Ectodermal cell (in vitro differentiated cells): ENCODE measurements around the gene PHLPP1.

Experiments
- H3K27ac ChIP-seq: 2 replicates; pipeline ENCODE4 v1.7.0; 2013; ENCODE audit warnings: mild to moderate bottlenecking, low read depth, low read length; ENCODE audit not compliant: insufficient read depth, poor library complexity, severe bottlenecking
- H3K27me3 ChIP-seq: 2 replicates; pipeline ENCODE4 v1.7.0; 2013; ENCODE audit warnings: mild to moderate bottlenecking, low read length; ENCODE audit not compliant: insufficient read depth, control insufficient read depth, poor library complexity, severe bottlenecking
- H3K36me3 ChIP-seq: one replicate; pipeline ENCODE4 v1.7.0; 2013; ENCODE audit warnings: low read length; ENCODE audit not compliant: control insufficient read depth, insufficient read depth
- H3K4me1 ChIP-seq: one replicate; pipeline ENCODE4 v1.7.0; 2013; ENCODE audit warnings: low read length; ENCODE audit not compliant: control insufficient read depth, insufficient read depth
- H3K4me3 ChIP-seq: 2 replicates; pipeline ENCODE4 v1.7.0; 2013; ENCODE audit warnings: low read depth, low read length, control low read depth; ENCODE audit not compliant: insufficient read depth
- H3K9me3 ChIP-seq: 2 replicates; pipeline ENCODE4 v1.7.0; 2013; ENCODE audit warnings: mild to moderate bottlenecking, low read length, moderate library complexity; ENCODE audit not compliant: control insufficient read depth
- WGBS, 2 experiments: methylation state at CpG; one replicate each; pipeline ENCODE4 v1.1.7; 2013; ENCODE audit warnings: missing lambda C conversion rate in 2 of 2; 5-methylcytosine and 5-hydroxymethylcytosine counted together

The PHLPP1 gene

GRCh38 chr18:62973689-62974088 is 258.3 kb downstream of the PHLPP1 start:
- H3K36me3 ChIP-seq = peaks cover 16% of the 10 kb centered on the region
- WGBS, 2 experiments = 93% methylated on average over 1 of the region's 1 CpG

GRCh38 chr18:62974388-62974787 is 259.0 kb downstream of the PHLPP1 start:
- Histone ChIP-seq H3K9me3 (no peaks in the 10 kb centered on the region), H3K4me1 (no peaks in the 10 kb centered on the region), H3K27ac (no peak overlapping the region), H3K4me3 (no peak overlapping the region), H3K36me3 (peaks cover 20% of the 10 kb centered on the region), H3K27me3 (no peaks in the 10 kb centered on the region)
- WGBS, 2 experiments = 60 to 63% methylated on average over 3 of the region's 3 CpGs

More at GRCh38 chr18:62973689-62974088, 258.3 kb downstream of the PHLPP1 start:
- no peaks in the 10 kb centered on the region for H3K4me1 ChIP-seq
- no peak overlapping the region for H3K4me3 ChIP-seq
- H3K9me3 ChIP-seq = no peaks in the 10 kb centered on the region
- no peaks in the 10 kb centered on the region for H3K27me3 ChIP-seq
- no peak overlapping the region for H3K27ac ChIP-seq

GRCh38 chr18:62974928-62975675 is 259.8 kb downstream of the PHLPP1 start:
- Histone ChIP-seq H3K9me3 (no peaks in the 10 kb centered on the region), H3K27ac (no peak overlapping the region), H3K36me3 (peaks cover 20% of the 10 kb centered on the region), H3K4me1 (peaks cover 4% of the 10 kb centered on the region), H3K27me3 (no peaks in the 10 kb centered on the region), H3K4me3 (no peak overlapping the region)
- WGBS, 2 experiments = 93 to 96% methylated on average over 7 of the region's 7 CpGs

GRCh38 chr18:62975785-62976184 is 260.4 kb downstream of the PHLPP1 start:
- Histone ChIP-seq H3K27me3 (no peaks in the 10 kb centered on the region), H3K4me1 (peaks cover 6% of the 10 kb centered on the region), H3K4me3 (no peak overlapping the region), H3K9me3 (no peaks in the 10 kb centered on the region), H3K27ac (no peak overlapping the region), H3K36me3 (peaks cover 20% of the 10 kb centered on the region)
- 95 to 97% methylated on average over 2 of the region's 2 CpGs for WGBS, 2 experiments

GRCh38 chr18:62976227-62976626 is 260.9 kb downstream of the PHLPP1 start:
- Histone ChIP-seq H3K27me3 (no peaks in the 10 kb centered on the region), H3K4me3 (no peak overlapping the region), H3K27ac (no peak overlapping the region), H3K9me3 (no peaks in the 10 kb centered on the region), H3K4me1 (peaks cover 6% of the 10 kb centered on the region), H3K36me3 (peaks cover 20% of the 10 kb centered on the region)
- 93 to 98% methylated on average over 5 of the region's 5 CpGs for WGBS, 2 experiments

- Histone ChIP-seq H3K27ac (no peak overlapping the region), H3K4me3 (no peak overlapping the region), H3K36me3 (peaks cover 20% of the 10 kb centered on the region), H3K9me3 (no peaks in the 10 kb centered on the region), H3K27me3 (no peaks in the 10 kb centered on the region), H3K4me1 (peaks cover 6% of the 10 kb centered on the region)
- 91 to 96% methylated on average over 4 of the region's 4 CpGs for WGBS, 2 experiments
Measured at GRCh38 chr18:62977512-62977911, 262.2 kb downstream of the PHLPP1 start.

GRCh38 chr18:62978251-62979049 is 263.1 kb downstream of the PHLPP1 start:
- H3K4me3 ChIP-seq = no peak overlapping the region
- no peaks in the 10 kb centered on the region for H3K27me3 ChIP-seq
- H3K36me3 ChIP-seq = peaks cover 20% of the 10 kb centered on the region
- peaks cover 6% of the 10 kb centered on the region for H3K4me1 ChIP-seq
- no peaks in the 10 kb centered on the region for H3K9me3 ChIP-seq
- no peak overlapping the region for H3K27ac ChIP-seq
- 96% methylated on average over 42 of the region's 42 CpGs for WGBS, 2 experiments

GRCh38 chr18:62979176-62979575 is 263.8 kb downstream of the PHLPP1 start:
- Histone ChIP-seq H3K9me3 (no peaks in the 10 kb centered on the region), H3K27me3 (no peaks in the 10 kb centered on the region), H3K27ac (no peak overlapping the region), H3K36me3 (peaks cover 20% of the 10 kb centered on the region), H3K4me1 (peaks cover 6% of the 10 kb centered on the region), H3K4me3 (no peak overlapping the region)
- WGBS, 2 experiments = 92 to 98% methylated on average over 12 to 13 of the region's 13 CpGs

GRCh38 chr18:62979900-62980299 is 264.6 kb downstream of the PHLPP1 start:
- no peaks in the 10 kb centered on the region for H3K27me3 ChIP-seq
- 41 to 66% methylated on average over 3 to 4 of the region's 4 CpGs for WGBS, 2 experiments
- no peak overlapping the region for H3K4me3 ChIP-seq
- H3K9me3 ChIP-seq = no peaks in the 10 kb centered on the region
- no peak overlapping the region for H3K27ac ChIP-seq
- H3K36me3 ChIP-seq = peaks cover 20% of the 10 kb centered on the region
- peaks cover 6% of the 10 kb centered on the region for H3K4me1 ChIP-seq

- Histone ChIP-seq H3K36me3 (peaks cover 14% of the 10 kb centered on the region), H3K4me3 (no peak overlapping the region), H3K27ac (no peak overlapping the region), H3K4me1 (peaks cover 6% of the 10 kb centered on the region), H3K9me3 (no peaks in the 10 kb centered on the region), H3K27me3 (no peaks in the 10 kb centered on the region)
- WGBS, 2 experiments = 91 to 93% methylated on average over 11 of the region's 11 CpGs
Measured at GRCh38 chr18:62981566-62981965, 266.2 kb downstream of the PHLPP1 start.
